ENCODE results near the gene CORO2B.

Gene CORO2B

GRCh38 chr15:68582236-68582635 lies 3.4 kb downstream of the CORO2B start:
- Histone ChIP-seq H3K4me3 (ENCODE audit: low read depth in 1 of 2, low read length in 1 of 2) (no peak overlapping the region), H3K27me3 (peaks cover 71% of the 10 kb centered on the region), H3K4me1 (ENCODE audit: control insufficient read depth in 1 of 2, insufficient read depth in 1 of 2, low read depth in 1 of 2, low read length in 1 of 2) (peaks cover 15 to 21% of the 10 kb centered on the region in 2 experiments), H3K36me3 (no peaks in the 10 kb centered on the region), H3K27ac (no peak overlapping the region), H3K9me3 (no peaks in the 10 kb centered on the region)
- no peak for TF ChIP-seq CTCF (IDR thresholded peaks at IDR 0.05)

GRCh38 chr15:68582864-68583263 lies 4.1 kb downstream of the CORO2B start:
- H3K4me1 ChIP-seq (ENCODE audit: control insufficient read depth in 1 of 2, insufficient read depth in 1 of 2, low read depth in 1 of 2, low read length in 1 of 2) = peaks cover 8 to 15% of the 10 kb centered on the region in 2 experiments
- no peak overlapping the region for H3K4me3 ChIP-seq (ENCODE audit: low read depth in 1 of 2, low read length in 1 of 2)
- no peaks in the 10 kb centered on the region for H3K9me3 ChIP-seq
- peaks cover 65% of the 10 kb centered on the region for H3K27me3 ChIP-seq
- H3K27ac ChIP-seq = no peak overlapping the region
- no peaks in the 10 kb centered on the region for H3K36me3 ChIP-seq
- no peak for TF ChIP-seq CTCF (IDR thresholded peaks at IDR 0.05)

- no peak overlapping the region for H3K27ac ChIP-seq
- peaks cover 4 to 10% of the 10 kb centered on the region in 2 experiments for H3K4me1 ChIP-seq (ENCODE audit: control insufficient read depth in 1 of 2, insufficient read depth in 1 of 2, low read depth in 1 of 2, low read length in 1 of 2)
- no peaks in the 10 kb centered on the region for H3K9me3 ChIP-seq
- TF ChIP-seq CTCF (IDR thresholded peaks at IDR 0.05) = no peak
- H3K4me3 ChIP-seq (ENCODE audit: low read depth in 1 of 2, low read length in 1 of 2) = no peak overlapping the region
- H3K36me3 ChIP-seq = no peaks in the 10 kb centered on the region
- H3K27me3 ChIP-seq = peaks cover 62% of the 10 kb centered on the region
Observed at GRCh38 chr15:68583321-68583720, 4.5 kb downstream of the CORO2B start.

- no peak overlapping the region for H3K27ac ChIP-seq
- no peaks in the 10 kb centered on the region for H3K9me3 ChIP-seq
- no peaks in the 10 kb centered on the region for H3K36me3 ChIP-seq
- no peak overlapping the region for H3K4me3 ChIP-seq (ENCODE audit: low read depth in 1 of 2, low read length in 1 of 2)
- TF ChIP-seq CTCF (IDR thresholded peaks at IDR 0.05) = no peak
- peaks cover 62% of the 10 kb centered on the region for H3K27me3 ChIP-seq
- peaks cover 0 to 4% of the 10 kb centered on the region in 2 experiments for H3K4me1 ChIP-seq (ENCODE audit: control insufficient read depth in 1 of 2, insufficient read depth in 1 of 2, low read depth in 1 of 2, low read length in 1 of 2)
Observed at GRCh38 chr15:68583936-68584755, 5.4 kb downstream of the CORO2B start.

- no peak overlapping the region for H3K27ac ChIP-seq
- no peak for TF ChIP-seq CTCF (IDR thresholded peaks at IDR 0.05)
- H3K4me3 ChIP-seq (ENCODE audit: low read depth in 1 of 2, low read length in 1 of 2) = no peak overlapping the region
- peaks cover 55% of the 10 kb centered on the region for H3K27me3 ChIP-seq
- H3K4me1 ChIP-seq (ENCODE audit: control insufficient read depth in 1 of 2, insufficient read depth in 1 of 2, low read depth in 1 of 2, low read length in 1 of 2) = no peaks in the 10 kb centered on the region
- no peaks in the 10 kb centered on the region for H3K9me3 ChIP-seq
- H3K36me3 ChIP-seq = no peaks in the 10 kb centered on the region
Observed at GRCh38 chr15:68584756-68585573, 6.2 kb downstream of the CORO2B start.
